ENCODE data around the gene CERT1. TPM values are rescaled to one million over a fixed set of nuclear protein-coding genes. Genes with fewer than 3 reads are reported as not detected.

The CERT1 gene
- total RNA-seq, 6 experiments from 2014 or later: 19.4 to 28.3 (median 22.4) TPM

DNA sequence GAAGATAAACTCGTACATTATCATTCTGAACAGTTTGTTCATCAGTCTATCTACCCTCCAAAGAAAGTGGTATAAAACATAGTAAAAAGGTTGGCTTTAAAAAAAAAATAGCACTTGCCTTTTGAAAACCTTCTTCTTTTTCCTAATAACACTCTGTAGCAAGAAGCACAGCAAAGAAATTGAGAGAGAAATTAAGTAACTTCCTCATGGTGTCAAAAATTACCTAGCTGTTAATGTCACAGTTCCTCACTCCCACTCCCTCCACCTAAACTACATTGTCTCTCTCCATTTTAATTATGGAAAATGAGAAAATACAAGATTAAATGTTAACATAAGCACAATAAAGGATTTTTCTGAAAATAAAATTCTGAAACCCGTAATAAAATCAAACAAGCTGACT is 72.2 kb downstream of the CERT1 start:
- no peak for DNase-seq
- Mint-ChIP-seq H3K27ac (no peak overlapping the region), H3K27me3 (ENCODE audit: insufficient read depth) (no peaks in the 10 kb centered on the region; the same call in 1 of the 2 replicates), H3K4me1 (ENCODE audit: low read depth) (peaks cover 14% of the 10 kb centered on the region), H3K4me3 (no peak overlapping the region), H3K9me3 (no peaks in the 10 kb centered on the region), H3K36me3 (ENCODE audit: low read depth) (peaks cover 14% of the 10 kb centered on the region; the same call in 1 of the 2 replicates)
- TF ChIP-seq CTCF (IDR thresholded peaks at IDR 0.05): no peak

- peaks cover 19% of the 10 kb centered on the region for H3K4me1 Mint-ChIP-seq (ENCODE audit: low read depth)
- H3K36me3 Mint-ChIP-seq (ENCODE audit: low read depth): peaks cover 14% of the 10 kb centered on the region; the same call in 1 of the 2 replicates
- no peak overlapping the region for H3K4me3 Mint-ChIP-seq
- H3K27me3 Mint-ChIP-seq (ENCODE audit: insufficient read depth): no peaks in the 10 kb centered on the region; the same call in 1 of the 2 replicates
- peak; percentile 21; the same call in 1 of the 2 replicates for TF ChIP-seq CTCF (IDR thresholded peaks at IDR 0.05)
- DNase-seq: no peak
- H3K9me3 Mint-ChIP-seq: no peaks in the 10 kb centered on the region
- no peak overlapping the region for H3K27ac Mint-ChIP-seq
Measured at GRCh38 chr5:75438722-75439121, 72.7 kb downstream of the CERT1 start.

DNA sequence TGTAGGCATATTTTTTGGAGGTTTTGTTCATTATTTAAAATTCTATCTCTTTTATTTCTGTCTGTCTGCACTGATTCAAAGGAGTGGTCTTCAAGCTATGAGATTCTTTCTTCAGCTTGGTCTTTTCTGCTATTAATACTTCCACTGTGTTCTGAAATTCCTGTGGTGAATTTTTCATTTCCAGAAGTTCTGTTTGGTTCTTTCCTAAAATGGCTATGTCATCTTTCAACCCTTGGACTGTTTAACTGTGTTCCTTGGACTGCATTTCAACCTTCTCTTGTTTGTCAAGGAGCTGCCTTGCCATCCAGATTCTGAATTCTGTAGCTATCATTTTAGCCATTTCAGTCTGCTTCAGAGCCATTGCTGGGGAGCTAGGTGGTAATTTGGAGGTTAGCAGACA is 76.3 kb downstream of the CERT1 start:
- Mint-ChIP-seq H3K27ac (0 out of 2 replicates have a peak overlapping the region, but pooled peaks have one; percentile 14), H3K4me1 (ENCODE audit: low read depth) (peaks cover 25% of the 10 kb centered on the region), H3K4me3 (no peak overlapping the region), H3K9me3 (no peaks in the 10 kb centered on the region), H3K36me3 (ENCODE audit: low read depth) (0 out of 2 replicates have a peak, but pooled peaks cover 4% of the 10 kb centered on the region), H3K27me3 (ENCODE audit: insufficient read depth) (no peaks in the 10 kb centered on the region; the same call in 1 of the 2 replicates)
- TF ChIP-seq CTCF (IDR thresholded peaks at IDR 0.05): no peak
- no peak for DNase-seq

- H3K27ac Mint-ChIP-seq: 0 out of 2 replicates have a peak overlapping the region, but pooled peaks have one; percentile 11
- peaks cover 27% of the 10 kb centered on the region for H3K4me1 Mint-ChIP-seq (ENCODE audit: low read depth)
- DNase-seq: no peak
- H3K4me3 Mint-ChIP-seq: no peak overlapping the region
- 0 out of 2 replicates have a peak, but pooled peaks cover 4% of the 10 kb centered on the region for H3K36me3 Mint-ChIP-seq (ENCODE audit: low read depth)
- no peaks in the 10 kb centered on the region for H3K9me3 Mint-ChIP-seq
- no peaks in the 10 kb centered on the region for H3K27me3 Mint-ChIP-seq (ENCODE audit: insufficient read depth)
- no peak for TF ChIP-seq CTCF (IDR thresholded peaks at IDR 0.05)
Measured at GRCh38 chr5:75433814-75434506, 77.5 kb downstream of the CERT1 start.

GRCh38 chr5:75414241-75414640 is 97.2 kb downstream of the CERT1 start:
- H3K4me3 Mint-ChIP-seq: no peak overlapping the region
- no peak for TF ChIP-seq CTCF (IDR thresholded peaks at IDR 0.05)
- no peaks in the 10 kb centered on the region for H3K9me3 Mint-ChIP-seq
- no peak for DNase-seq
- H3K4me1 Mint-ChIP-seq (ENCODE audit: low read depth): peaks cover 19% of the 10 kb centered on the region
- no peaks in the 10 kb centered on the region; the same call in 1 of the 2 replicates for H3K27me3 Mint-ChIP-seq (ENCODE audit: insufficient read depth)
- H3K36me3 Mint-ChIP-seq (ENCODE audit: low read depth): peaks cover 12% of the 10 kb centered on the region
- H3K27ac Mint-ChIP-seq: no peak overlapping the region

Measured in HFFc6 (cell line).